HG03066 (cell line): ENCODE data around the gene RAB43.
"Not testable (repeated sequence)": the region's sequence is repeated elsewhere in the genome, so short reads cannot be mapped to it uniquely, and the experiment has no call there.

Source experiments
- ATAC-seq: cut with Tn5 transposase; IDR thresholded peaks from one replicate; pipeline ENCODE4 v1.9.1; 2021; ENCODE audit warnings: low read depth; ENCODE audit not compliant: unreplicated experiment

RAB43 gene

DNA sequence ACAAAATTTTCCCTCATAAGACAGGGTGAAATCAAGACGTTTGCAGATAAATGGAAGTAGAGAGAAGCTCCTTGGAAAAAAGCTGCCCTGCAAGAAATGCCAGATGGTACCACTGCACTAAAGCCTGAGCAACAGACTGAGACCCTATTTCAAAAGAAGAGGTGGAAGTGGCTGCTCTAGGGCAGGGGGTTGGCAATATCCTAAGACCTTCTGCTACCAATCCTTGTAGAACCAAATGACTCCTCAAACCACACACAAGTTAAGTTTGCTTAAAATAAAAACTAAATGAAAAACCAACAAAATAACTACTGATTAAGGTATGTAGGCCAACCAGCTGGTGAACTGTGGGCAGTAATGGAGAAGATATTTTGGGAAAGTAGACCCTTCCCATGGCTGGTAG lies 21.3 kb downstream of the RAB43 start:
- ATAC-seq = no peak

DNA sequence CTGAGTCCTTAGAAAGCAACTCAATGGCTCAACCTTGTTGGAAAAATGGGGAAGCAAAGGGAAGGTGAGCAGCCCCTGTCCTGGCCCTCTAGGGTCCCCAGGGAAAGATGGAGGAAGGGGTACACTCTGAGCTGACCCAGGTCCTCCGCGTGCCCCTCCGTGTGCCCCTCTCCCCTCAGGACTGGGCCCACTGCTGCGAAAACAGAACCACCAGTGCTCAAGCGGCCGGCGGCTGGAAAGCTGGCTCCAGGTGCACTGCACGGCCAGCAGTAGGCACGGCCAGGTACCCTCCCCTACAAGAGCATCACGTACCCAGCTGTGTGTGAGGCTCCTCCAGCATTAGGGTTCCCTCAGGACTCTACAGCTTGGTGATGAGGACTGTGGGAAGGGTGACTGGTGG lies 26.3 kb downstream of the RAB43 start:
- ATAC-seq = no peak

DNA sequence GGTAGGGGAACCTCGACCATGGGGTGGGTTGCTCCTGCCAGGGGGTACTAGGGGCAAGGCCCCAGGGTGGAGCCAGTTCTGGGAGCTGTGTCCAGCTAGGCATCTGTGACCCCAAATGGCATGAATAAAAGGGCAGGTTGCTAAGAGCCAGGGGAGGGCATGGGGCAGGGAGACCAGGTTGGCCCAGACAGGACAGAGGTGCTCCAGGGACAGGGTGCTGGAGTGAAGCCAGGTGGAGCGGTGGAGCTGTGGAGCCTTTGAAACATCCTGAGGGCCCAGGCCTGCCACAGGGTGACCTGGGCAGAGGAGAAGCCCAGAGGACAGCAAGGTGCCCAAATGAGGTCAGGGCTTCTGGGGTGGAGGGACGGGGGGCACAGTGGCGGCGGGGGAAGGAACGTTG lies 33.3 kb downstream of the RAB43 start:
- ATAC-seq = not testable (repeated sequence)

DNA sequence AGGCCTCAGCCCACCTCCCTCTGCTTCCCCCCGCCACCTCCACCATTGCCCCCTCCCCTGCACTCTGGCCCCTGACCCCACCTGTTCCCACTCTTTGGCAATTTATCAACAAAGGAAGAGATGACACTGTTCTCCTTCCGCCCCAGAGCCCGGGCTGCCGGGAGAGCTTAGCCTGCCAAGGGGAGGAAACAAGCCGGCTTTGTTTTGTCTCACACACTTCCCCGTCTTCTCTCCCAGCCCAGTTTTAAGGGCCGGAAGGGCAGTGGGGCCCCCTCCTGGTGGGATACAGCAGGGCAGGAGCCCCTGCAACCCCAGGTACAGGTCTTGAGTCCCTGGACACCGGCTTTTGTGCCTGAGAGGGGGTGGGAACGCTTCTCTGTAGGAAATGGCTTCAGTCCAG lies 33.7 kb downstream of the RAB43 start:
- ATAC-seq = not testable (repeated sequence)

DNA sequence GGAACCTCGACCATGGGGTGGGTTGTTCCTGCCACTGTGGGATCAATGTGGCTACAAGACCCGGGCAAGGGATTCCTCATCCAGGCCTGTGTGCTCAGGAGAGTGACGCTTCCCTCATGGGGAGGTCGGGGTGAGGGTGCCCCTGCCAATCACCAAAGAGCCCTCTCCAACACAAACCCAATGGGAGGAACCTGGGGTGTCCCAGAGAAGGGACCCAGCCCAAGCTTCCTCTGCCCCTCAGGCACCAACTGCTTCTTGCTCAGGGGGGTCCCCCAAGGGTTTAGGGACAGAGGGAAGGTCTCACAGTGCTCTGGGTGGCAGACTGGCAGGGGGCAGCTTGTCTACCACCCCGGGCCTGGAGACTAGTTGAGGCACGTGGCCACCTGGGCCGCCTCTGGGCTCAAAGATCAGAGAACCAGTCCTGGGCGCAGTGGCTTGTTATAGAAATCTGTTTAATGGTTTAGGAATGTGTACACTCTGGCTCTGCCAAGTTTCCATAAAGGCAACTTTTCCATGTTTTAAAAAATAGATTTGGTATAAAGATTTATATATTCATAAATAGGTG lies 34.4 kb downstream of the RAB43 start:
- no peak for ATAC-seq

DNA sequence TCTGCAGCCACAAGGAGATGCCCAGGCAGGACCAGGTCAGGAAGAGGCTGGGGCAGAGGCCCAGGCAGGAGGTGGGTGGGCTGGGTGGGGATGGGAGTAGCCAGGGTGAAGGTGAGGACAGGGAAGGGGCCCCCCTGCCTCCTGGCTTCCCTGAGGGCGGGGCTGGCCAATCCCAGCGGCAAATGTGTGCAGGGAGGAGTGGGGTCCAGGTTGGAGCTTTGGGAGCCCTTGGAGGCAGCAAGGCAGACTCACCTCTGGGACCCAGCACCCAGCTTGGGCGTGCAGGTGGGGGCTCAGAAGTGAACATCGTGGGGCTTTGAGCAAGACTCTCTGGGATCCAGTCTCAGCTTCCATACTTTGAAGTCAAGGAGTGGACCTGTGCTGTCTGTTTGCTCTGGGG lies 35.8 kb downstream of the RAB43 start:
- ATAC-seq = no peak

DNA sequence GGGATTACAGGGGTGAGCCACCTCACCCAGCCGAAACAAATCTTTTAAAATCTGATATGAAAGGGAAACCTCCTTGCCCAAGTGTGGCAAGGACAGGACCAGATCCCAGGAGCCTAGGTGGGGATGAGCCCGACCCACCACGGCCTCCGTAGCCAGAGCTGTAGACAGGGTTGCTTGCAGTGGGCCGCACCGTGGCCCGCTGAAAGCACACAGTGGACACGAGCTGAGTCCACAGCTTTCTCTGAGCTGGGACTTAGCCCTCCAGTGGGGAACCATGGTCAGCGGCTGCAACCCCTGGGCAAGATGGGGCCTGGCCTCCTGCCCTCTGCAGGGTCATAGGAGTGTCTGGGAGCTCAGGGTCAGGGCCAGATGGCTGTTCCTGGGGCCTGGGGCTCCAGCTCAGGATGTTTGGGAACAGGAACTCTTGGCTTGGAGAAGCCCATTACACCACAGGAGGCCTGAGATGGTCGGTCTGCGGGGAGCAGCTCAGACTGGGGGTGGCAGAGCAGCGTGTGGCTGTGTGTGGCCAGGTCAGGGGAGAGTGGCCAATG lies 36.4 kb downstream of the RAB43 start:
- ATAC-seq = no peak

DNA sequence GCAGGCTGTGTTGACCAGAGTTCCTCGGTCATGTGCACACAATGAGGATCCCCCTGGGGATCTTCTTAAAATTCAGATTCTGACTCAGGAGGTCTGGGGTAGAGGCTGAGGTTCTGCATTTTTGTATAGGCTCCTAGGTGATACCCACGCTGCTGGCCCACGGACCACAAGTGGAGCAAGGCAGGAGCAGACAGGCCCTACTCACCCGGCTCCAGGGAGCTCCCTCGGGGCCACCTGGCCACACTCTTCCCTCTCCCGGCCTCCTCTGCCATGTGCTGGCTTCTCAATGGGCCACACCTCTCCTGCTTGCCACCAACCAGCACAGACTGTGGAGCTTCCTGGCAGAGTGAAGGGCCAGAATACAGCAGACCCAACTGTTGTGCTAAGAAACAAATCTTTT lies 37.1 kb downstream of the RAB43 start:
- ATAC-seq = no peak

DNA sequence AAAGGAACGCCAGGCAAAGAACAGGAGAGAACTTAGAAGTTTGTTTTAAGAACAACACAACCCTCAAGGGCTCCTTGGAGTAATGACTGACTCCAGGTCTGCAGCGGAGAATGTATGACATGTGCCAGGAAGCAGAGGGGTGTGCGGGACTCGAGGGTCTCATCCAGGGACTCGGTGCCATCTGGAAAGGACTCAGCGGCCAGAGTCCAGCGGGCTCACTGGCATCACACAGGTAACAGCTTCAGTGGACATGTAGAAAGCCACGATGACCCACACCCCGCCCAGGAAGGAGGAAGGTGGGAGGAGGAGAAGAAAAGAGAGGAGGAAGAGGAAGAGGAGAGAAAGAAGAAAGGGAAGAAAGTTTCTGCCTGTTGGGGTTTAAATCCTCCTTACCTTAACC lies 39.6 kb downstream of the RAB43 start:
- ATAC-seq = no peak

DNA sequence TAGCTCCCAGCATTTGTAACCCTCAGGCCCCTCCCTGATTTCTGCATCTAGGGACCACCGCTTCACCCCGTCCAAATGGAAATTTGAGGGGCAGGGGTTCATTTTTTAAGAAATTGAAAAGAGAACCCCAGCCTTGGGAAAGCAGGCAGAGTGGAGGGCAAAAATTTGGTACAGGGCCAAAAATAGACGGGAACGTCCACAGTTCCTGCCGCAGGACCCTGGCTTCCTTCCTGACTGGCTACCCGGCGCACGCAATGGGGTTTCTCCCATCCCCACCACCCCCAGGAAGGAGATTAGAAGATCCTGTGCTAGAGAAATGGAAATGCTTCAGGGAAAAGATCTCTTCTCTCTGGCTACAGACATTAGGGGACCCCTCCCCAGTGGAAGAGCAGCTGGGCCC lies 40.1 kb downstream of the RAB43 start:
- no peak for ATAC-seq

DNA sequence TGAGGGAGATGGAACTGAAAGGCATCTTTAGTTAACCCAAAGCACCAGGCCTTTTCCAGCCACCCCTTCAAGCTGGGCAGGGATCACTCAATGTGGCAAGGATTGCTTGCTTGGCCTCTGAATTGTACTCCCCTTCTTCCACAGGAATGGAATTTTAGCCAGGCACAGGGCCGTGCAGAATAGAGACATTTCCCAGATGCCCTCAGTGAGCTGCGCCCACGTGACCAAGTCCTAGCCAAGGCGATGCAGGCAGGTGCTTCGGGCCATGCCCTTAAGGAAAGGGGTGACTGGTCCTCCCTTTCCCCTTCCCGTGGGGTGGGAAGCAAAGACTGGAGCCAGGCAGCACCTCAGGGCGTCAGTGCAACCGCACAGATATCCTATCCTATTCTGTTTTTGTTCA lies 43.1 kb downstream of the RAB43 start:
- no peak for ATAC-seq

DNA sequence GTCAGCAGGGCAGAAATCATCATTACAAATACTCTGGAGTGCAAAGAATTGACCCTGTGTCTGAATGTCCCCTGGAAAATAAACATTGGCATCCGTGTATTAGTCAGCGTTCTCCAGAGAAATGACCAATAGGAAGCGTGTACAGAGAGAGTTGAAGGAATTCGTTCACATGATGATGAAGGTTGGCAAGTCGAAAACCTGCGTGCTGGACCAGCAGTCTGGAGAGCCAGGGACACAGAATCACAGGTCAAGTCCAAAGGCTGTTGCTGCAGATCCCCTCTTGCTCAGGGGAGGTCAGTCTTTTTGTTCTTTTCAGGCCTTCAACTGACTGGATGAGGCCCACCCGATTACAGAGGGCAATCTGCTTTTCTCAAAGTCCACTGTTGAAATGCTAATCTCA lies 44.4 kb downstream of the RAB43 start:
- no peak for ATAC-seq

DNA sequence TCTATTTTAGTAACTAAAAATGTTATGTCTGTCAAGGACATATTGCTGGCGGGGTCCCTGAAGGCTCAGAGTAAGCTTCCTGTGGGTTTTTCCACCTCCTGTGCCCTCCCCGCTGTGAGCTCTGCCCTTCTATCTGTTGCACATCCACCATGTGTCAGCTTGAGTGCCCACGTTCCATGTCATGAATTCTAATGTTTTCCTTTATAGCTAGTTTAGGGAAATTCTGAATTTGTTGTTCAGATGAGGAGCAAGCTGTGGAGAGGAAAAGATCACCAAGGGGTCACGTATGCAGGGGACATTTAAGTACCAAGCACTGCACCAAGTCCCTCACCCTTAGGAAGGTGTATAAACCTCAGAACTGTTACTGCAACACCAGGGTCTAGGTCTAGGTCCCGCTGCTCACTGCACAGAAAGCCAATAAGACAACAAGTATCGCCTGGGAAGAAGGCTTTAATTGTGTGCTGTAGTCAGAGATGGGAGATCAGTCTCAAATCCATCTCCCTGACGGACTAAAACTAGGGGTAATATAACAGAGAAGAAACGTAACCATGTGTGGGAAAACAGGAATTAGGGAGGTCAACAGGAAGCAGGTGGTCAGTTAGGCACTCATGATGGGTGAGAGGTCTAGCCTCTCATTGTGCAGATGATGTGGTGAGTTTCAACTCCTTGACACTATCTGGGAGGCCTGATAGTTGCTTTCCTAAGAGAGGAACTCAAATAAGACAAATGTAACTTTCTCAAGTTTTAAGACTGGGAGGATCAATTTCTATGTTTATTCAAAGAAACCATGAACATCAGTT lies 51.3 kb downstream of the RAB43 start:
- ATAC-seq = no peak

DNA sequence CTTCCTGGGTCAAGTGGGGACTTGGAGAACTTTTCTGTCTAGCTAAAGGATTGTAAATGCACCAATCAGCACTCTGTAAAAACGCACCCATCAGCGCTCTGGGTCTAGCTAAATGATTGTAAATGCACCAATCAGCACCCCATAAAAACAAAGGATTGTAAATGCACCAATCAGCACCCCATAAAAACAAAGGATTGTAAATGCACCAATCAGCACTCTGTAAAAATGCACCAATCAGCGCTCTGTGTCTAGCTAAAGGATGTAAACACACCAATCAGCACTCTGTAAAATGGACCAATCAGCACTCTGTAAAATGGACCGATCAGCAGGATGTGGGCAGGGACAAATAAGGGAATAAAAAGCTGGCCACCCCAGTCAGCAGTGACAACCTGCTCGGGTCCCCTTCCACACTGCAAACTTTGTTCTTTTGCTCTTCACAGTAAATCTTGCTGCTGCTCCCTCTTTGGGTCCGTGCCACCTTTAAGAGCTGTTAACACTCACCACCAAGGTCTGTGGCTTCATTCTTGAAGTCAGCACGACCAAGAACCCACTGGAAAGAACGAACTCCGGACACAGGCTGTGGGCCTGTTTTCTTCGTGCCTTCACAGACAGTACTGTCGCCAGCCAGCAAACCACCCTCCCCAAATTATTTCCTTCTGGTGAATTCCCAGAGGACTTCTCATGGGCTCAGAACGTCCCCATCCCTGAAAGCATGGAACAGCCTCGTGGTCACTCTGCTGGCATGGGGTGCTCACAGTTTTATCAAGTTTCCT lies 52.1 kb downstream of the RAB43 start:
- not testable (repeated sequence) for ATAC-seq

DNA sequence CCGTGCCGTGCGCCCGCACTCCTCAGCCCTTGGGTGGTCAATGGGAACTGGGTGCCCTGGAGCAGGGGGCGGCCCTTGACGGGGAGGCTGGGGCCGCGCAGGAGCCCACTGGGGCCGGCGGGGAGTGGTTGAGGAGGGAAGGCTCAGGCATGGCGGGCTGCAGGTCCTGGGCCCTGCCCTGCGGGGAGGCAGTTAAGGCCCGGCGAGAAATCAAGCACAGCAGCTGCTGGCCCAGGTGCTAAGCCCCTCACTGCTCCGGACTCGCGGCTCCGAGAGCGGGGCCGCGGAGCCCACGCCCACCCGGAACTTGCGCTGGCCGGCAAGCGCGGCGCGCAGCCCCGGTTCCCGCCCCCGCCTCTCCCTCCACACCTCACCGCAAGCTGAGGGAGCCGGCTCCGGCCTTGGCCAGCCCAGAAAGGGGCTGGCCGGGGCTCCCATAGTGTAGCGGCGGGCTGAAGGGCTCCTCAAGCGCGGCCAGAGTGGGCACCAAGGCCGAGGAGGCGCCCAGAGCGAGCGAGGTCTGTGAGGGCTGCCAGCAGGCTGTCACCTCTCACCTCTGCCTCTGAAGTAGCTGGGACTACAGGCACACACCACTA lies 53.2 kb downstream of the RAB43 start:
- ATAC-seq = no peak

DNA sequence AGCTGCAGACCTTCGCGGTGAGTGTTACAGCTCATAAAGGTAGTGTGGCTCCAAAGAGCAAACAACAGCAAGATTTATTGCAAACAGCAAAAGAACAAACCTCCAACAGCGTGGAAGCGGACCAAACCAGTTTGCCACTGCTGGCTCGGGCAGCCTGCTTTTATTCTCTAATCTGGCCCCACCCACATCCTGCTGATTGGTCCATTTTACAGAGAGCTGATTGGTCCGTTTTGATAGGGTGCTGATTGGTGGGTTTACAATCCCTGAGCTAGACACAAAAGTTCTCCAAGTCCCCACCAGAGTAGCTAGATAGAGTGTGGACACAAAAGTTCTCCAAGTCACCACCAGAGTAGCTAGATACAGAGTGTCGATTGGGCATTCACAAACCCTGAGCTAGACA lies 53.9 kb downstream of the RAB43 start:
- not testable (repeated sequence) for ATAC-seq

DNA sequence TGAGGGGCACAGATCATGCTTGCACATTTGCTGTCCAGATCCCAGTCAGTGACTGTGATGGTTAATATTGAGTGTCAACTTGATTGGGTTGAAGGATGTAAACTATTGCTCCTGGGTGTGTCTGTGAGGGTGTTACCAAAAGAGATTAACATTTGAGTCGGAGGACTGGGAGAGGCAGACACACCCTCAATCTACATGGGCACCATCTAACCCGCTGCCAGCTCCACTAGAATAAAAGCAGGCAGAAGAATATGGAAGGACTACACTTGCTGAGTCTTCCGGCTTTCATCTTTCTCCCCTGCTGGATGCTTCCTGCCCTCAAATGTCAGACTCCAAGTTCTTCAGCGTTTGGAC lies 55.9 kb downstream of the RAB43 start:
- ATAC-seq = no peak

DNA sequence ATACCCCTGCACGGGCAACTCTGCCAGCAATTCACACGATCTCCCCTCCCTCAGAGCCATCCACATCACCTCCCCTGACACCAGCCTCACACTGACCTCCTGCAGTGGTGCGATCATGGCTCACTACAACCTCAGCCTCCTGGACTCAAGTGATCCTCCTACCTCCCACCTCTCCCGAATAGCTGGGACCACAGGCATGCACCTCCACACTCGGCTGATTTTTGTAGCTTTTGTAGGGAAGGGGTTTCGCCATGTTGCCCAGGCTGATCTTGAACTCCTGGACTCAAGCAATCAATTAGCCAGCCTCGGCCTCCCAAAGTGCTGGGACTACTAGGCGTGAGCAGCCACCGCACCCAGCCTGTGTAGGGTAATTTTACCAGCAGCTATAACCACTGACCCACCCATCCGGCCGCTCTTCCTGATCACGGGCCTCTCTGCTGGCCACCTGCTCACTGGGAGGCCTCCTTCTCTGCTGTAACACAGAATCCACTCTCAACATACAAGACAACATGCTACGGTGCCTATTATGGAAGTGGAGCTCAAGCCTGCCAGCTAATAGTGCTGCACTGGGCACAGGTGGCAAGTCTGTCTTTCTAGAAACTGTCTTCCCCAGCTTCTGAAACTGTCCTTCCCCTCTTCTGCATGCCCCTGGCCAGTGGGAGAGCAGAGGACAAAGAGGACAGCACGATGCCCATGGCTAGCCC lies 56.4 kb downstream of the RAB43 start:
- ATAC-seq = no peak

DNA sequence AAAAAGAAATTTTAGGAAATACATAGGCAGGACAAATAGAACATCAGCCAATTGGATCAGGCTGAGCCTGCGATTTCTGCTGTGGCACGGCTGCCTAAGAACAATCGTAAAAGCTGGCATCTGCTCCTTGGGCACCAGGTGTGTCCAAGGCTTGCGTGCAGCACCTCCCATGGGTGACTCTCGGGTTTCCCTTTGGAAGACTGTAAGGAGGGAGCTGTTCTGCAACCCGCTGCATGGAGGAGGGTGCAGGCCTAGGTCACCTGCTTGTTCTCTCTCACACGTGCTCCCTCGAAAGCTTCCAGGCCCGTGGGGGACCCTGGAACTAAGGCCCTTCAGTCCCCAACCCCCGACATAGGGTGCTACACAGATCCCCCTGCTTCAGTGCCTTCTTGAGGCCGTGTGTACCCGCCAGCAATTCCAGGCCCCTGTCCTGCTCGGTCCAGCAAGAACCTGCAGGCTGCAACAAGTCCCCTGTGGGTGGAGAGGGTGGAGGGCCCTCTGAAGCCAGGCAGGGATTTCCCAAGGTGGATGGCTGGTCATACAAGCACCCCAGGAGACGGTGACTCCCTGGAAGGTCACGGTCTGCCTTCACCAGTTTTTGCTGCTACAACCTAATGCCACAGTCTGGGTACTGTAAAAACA lies 57.6 kb downstream of the RAB43 start:
- no peak for ATAC-seq

DNA sequence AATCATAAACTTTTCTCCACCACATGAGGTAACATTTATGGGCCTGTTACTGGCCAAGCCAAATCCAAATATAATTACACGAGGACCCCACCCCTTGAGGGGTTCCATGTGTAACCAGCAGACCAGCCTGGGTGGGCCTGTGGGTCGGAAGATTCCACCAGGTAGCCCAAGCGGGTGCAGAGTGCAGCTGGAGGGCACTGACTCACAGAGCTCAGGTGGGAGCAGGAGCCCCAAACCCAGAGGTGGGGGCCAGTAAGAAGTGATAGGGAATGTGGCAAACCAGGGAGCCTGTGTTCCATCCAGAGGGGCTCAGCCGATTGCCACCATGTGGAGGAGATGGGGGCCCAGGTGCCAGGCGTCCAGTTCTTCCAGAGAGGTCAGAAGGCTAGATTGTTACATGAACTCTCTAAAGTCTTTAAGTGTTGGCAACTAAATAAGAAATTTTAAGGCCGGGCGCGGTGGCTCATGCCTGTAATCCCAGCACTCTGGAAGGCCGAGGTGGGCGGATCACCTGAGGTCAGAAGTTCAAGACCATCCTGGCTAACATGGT lies 58.4 kb downstream of the RAB43 start:
- no peak for ATAC-seq
